Adipose tissue (tissue), 3 donors: ENCODE measurements around the gene TMPRSS13. TPM values are rescaled to one million over a fixed set of nuclear protein-coding genes. Genes with fewer than 3 reads are reported as not detected.
"Not testable (repeated sequence)": the region's sequence is repeated elsewhere in the genome, so short reads cannot be mapped to it uniquely, and the experiment has no call there.

Experiments
- H3K27ac ChIP-seq: one replicate; pipeline ENCODE4 v1.5.1; 2013; ENCODE audit warnings: low read depth, low read length
- WGBS, 3 donors: extraction: QIAGEN DNeasy Blood & Tissue Kit; methylation state at CpG; one replicate each; pipeline ENCODE4 v1.1.7; 2013; 5-methylcytosine and 5-hydroxymethylcytosine counted together
- polyA plus RNA-seq, 3 donors: library from polyadenylated mRNA; stranded (reverse); fragments of 200-250 nt; gene quantifications; one replicate each; pipeline ENCODE4 v1.2.3, GENCODE V29; 2013
- donor health status: healthy with polysubstance abuse.
- donor health status: Bipolar disorder and iron deficiency.
- donor health status: healthy.

The TMPRSS13 gene
- polyA plus RNA-seq, 3 donors, result 0.04 to 1.5 TPM; not detected in 1

GRCh38 chr11:117869604-117870003 lies 59.6 kb downstream of the TMPRSS13 start:
- H3K27ac ChIP-seq, result no peak overlapping the region
- WGBS, 3 donors, result 54 to 73% (median 60%) methylated on average over 4 of the region's 4 CpGs

GRCh38 chr11:117868815-117869561 lies 60.2 kb downstream of the TMPRSS13 start:
- H3K27ac ChIP-seq, result no peak overlapping the region
- 82 to 89% (median 85%) methylated on average over 17 of the region's 17 CpGs for WGBS, 3 donors

DNA sequence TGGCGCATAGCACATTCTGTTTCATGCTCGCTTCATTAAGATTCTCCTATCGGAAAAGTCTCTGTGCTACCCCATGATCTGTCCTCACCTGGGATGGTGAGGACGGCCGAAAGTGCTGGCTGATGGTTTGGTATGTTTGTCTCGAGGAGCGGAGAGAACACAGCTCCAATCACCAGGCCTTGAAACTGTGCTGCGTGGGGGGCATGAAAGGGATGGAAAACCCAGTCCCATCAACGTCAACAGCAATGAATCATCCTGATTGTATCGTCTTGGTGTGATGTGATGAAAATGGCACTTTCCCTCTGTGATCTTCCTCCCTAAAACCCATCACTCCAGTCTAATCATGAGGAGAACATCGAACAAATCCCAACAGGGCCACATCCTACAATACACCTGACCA lies 61.1 kb downstream of the TMPRSS13 start:
- no peak overlapping the region for H3K27ac ChIP-seq
- WGBS, 3 donors, result 81 to 92% (median 85%) methylated on average over 11 of the region's 11 CpGs

GRCh38 chr11:117866526-117866925 lies 62.7 kb downstream of the TMPRSS13 start:
- 75 to 85% (median 81%) methylated on average over 5 of the region's 5 CpGs for WGBS, 3 donors
- no peak overlapping the region for H3K27ac ChIP-seq

DNA sequence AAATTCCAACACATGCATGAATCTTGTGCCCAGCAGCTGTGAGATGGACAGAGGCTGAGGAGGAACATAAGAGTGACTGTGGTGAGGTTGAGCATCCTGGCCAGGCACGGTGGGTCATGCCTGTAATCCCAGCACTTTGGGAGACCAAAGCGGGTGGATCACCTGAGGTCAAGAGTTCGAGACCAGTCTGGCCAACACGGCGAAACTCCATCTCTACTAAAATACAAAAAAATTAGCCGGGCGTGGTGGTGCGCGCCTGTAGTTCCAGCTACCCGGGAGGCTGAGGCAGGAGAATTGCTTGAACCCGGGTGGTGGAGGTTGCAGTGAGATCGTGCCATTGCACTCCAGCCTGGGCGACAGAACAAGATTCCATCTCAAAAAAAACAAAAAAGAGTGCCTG lies 63.7 kb downstream of the TMPRSS13 start:
- not testable (repeated sequence) for H3K27ac ChIP-seq
- 92 to 96% (median 95%) methylated on average over 13 of the region's 13 CpGs for WGBS, 3 donors

GRCh38 chr11:117863383-117863782 lies 65.8 kb downstream of the TMPRSS13 start:
- H3K27ac ChIP-seq, result no peak overlapping the region
- 78 to 90% (median 88%) methylated on average over 1 of the region's 1 CpG for WGBS, 3 donors

GRCh38 chr11:117862753-117863152 lies 66.4 kb downstream of the TMPRSS13 start:
- no peak overlapping the region for H3K27ac ChIP-seq
- WGBS, 3 donors, result 80 to 93% (median 83%) methylated on average over 1 of the region's 1 CpG

- H3K27ac ChIP-seq, result no peak overlapping the region
- 42 to 78% (median 50%) methylated on average over 12 of the region's 12 CpGs for WGBS, 3 donors
These were observed 67.0 kb downstream of the TMPRSS13 start for GRCh38 chr11:117862019-117862725.

GRCh38 chr11:117861151-117862018 lies 67.8 kb downstream of the TMPRSS13 start:
- no peak overlapping the region for H3K27ac ChIP-seq
- 36 to 53% (median 41%) methylated on average over 13 of the region's 13 CpGs for WGBS, 3 donors

DNA sequence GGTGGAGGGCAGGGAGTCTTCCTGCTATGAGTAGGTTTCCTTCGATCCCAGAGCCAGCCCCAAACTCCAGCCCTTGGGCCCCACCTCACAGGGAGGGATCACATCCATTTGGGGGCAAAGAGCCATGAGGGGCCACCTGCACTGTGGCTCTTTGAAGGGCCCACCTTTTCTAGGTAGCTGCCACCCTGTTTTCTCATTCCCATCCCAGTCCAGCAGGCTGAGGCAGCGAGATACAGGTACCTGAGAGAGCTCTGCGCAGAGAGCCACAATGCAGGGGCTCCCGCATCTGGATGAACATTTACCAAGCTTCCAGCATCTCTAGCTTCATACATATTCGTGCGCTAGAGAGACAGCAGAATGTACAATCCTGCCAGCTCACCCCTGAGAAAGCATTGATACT lies 69.1 kb downstream of the TMPRSS13 start:
- no peak overlapping the region for H3K27ac ChIP-seq
- 80 to 95% (median 86%) methylated on average over 6 of the region's 6 CpGs for WGBS, 3 donors

DNA sequence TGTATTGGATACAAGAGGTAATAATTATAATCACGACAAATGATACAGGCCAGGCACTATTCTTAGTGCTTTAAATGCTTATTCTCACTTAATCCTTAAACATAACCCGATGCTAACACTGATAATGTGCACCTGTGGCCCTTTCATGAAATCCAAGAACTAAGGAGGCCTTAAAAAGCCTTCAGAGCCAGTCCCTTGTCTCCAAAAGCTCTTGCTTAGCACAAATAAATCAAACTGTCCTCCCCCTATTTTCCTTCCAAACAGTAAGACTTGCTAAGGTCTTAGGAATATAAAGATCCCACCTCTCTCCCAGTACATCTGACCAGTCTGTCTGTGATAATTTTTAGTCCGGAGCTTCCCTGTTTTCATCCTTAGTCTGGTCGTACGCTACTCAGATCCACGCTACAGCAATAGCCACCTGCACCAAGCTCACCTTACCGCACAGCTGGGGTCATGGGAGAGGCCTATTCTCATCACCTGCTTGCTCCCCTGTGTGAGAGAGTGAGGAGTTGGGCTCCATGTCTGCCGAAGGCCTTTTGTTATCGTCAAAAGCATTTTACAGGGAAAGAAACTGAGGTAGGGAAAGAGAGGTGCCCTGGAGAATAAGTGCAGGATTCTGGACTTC lies 69.6 kb downstream of the TMPRSS13 start:
- H3K27ac ChIP-seq, result no peak overlapping the region
- WGBS, 3 donors, result 81 to 84% (median 82%) methylated on average over 9 of the region's 9 CpGs

DNA sequence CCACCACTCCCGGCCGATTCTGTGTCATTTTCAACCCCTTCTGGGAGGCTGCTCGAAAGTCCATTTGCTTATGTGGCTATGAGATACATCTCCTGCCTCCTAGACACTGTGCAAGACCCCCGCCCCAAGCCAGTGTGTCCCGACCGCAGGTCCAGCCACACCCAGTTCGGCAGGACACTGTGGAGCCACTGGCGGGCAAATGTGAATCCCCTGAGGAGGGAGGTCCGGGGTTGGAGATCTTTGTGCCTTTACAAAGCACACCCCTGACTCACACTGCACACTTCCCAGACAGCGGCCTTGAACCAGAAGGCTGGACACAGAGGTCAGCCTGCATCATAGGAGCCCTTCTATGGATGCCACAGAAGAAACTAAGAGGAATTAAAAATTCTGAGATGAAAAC lies 70.1 kb downstream of the TMPRSS13 start:
- WGBS, 3 donors, result 80 to 91% (median 83%) methylated on average over 10 of the region's 10 CpGs
- no peak overlapping the region for H3K27ac ChIP-seq

- no peak overlapping the region for H3K27ac ChIP-seq
- 54 to 74% (median 63%) methylated on average over 11 of the region's 11 CpGs for WGBS, 3 donors
These were observed 71.3 kb downstream of the TMPRSS13 start for GRCh38 chr11:117857734-117858414.

- H3K27ac ChIP-seq, result no peak overlapping the region
- 85 to 89% (median 89%) methylated on average over 13 of the region's 13 CpGs for WGBS, 3 donors
These were observed 73.1 kb downstream of the TMPRSS13 start for GRCh38 chr11:117855912-117856651.

DNA sequence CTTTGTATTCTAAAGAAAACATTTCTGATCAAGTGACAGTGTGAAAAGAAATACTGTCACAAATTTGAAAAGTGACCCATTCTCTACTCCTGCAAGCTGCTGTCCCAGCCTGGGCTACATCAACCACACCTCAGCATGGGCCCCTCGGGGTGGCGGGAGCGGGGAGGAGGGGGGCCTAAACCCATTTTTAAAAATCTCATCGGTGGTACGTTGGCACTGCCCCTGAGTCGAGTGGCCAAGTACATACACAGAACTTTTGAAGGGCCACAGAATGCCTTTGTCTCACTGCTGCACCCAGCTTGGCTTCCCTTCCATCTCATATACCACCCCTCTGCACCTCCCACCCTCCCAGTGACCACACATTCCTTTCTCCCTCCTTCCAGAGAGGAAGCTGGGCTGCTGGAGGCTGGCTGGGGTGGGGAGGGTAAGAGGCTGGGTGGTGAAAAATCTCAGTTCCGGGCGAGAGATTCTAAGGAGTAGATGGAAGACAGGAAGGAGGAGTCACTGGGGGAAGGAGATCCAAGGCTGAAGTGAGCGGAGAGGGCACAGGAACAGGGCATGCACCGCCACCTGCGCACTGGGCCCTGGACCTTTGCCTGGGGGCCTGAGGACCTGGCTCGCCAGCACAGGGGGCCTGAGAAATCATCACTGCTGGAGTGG lies 73.9 kb downstream of the TMPRSS13 start:
- WGBS, 3 donors, result 71 to 86% (median 83%) methylated on average over 12 of the region's 12 CpGs
- H3K27ac ChIP-seq, result no peak overlapping the region

DNA sequence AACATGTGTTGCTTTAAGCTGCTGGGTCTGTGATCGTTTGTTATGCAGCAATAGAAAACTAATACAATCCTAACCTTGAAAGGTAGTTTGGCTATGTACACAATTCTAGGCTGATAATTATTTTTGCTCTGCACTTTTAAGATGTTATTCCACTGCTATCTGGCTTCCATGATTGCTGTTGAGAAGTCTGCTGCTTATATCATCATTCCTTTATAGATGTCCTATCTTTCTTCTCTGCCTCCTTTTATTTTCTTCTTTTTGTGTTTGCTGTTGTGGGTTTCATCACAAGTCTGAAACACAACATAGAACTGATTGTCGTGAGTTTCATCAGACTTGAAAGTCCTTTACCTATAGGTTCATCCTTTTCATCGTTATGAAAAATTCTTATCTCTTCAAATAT lies 76.9 kb downstream of the TMPRSS13 start:
- H3K27ac ChIP-seq, result no peak overlapping the region
- WGBS, 3 donors, result 64 to 73% (median 66%) methylated on average over 3 of the region's 3 CpGs

- no peak overlapping the region for H3K27ac ChIP-seq
- 36 to 47% (median 43%) methylated on average over 3 of the region's 3 CpGs for WGBS, 3 donors
These were observed 77.3 kb downstream of the TMPRSS13 start for GRCh38 chr11:117851852-117852251.
